ENCODE data around the gene USP6NL.

DNA sequence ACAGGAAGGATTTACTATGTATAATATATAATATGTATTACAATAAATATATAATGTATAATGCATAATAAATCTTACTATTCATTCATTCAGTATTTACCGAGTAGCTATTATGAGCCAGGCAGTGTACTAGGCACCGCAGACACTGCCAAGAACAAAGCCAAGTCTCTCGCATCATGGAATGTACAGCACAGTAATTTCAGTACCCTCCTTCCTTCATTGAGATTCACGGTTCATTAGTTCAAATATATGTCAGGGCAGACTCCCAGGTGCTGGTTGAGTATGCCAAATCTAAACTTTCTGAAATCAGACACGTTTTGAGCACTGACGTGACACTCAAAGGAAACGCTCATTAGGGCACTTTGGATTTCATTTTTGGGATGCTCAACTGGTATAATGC is 9.1 kb downstream of the USP6NL start:
- TF ChIP-seq GABPA (IDR thresholded peaks at IDR 0.05; ENCODE audit: low read depth) (no peak), POLR2AphosphoS5 (IDR thresholded peaks at IDR 0.05; ENCODE audit: low read depth) (no peak)
- TF ChIP-seq, protein P1, sequence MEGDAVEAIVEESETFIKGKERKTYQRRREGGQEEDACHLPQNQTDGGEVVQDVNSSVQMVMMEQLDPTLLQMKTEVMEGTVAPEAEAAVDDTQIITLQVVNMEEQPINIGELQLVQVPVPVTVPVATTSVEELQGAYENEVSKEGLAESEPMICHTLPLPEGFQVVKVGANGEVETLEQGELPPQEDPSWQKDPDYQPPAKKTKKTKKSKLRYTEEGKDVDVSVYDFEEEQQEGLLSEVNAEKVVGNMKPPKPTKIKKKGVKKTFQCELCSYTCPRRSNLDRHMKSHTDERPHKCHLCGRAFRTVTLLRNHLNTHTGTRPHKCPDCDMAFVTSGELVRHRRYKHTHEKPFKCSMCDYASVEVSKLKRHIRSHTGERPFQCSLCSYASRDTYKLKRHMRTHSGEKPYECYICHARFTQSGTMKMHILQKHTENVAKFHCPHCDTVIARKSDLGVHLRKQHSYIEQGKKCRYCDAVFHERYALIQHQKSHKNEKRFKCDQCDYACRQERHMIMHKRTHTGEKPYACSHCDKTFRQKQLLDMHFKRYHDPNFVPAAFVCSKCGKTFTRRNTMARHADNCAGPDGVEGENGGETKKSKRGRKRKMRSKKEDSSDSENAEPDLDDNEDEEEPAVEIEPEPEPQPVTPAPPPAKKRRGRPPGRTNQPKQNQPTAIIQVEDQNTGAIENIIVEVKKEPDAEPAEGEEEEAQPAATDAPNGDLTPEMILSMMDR (IDR thresholded peaks at IDR 0.05; ENCODE audit: insufficient read depth, low read length), result no peak

All from HL-60 (cell line).